DMS79 (cell line): ENCODE results near the gene PHF2.

Source experiments
- DNase-seq: peaks from one replicate; lab custom pipeline; 2025; lab: John Stamatoyannopoulos, UW

PHF2 gene

DNA sequence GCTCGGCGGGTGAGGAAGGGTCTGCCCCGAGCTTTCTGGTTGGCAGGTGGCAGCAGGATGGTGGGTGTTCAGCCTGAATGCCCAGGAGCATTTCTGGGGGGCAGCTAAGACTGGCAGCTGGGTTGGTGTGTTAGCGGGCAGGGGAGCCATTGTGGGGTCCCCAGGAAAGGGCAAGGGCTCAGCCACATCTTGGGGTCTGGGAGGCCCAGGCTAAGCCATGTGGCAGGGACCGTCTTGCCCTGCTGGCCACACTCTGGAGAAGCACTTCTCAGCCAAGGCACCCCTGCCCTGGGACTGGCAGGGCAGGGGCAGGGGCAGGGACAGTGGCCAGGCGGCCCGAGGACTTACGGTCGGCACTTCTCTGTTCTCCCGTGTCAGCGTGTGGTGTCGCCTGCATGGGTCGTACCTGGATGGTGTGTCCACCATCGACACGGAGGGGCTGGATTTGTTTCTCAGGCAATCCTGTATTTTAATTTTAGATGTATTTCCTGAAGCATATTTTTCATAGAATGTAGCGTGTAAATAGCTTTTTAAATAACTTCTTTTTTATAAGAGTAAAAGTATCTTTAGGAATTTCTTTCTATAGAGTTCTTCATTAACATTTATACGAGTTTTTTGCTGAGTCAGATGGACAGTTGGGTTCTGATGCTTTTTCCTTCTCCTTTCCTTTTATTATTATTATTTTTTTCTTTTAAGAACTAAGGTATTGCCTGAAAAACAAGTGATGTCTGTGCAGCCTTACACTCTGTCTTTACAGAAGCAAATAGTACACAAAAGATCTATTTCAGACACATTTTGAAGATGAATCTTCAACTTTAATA is 102.0 kb downstream of the PHF2 start:
- DNase-seq: no peak

- no peak for DNase-seq
These were observed 103.4 kb downstream of the PHF2 start for GRCh38 chr9:93679536-93680442.

DNA sequence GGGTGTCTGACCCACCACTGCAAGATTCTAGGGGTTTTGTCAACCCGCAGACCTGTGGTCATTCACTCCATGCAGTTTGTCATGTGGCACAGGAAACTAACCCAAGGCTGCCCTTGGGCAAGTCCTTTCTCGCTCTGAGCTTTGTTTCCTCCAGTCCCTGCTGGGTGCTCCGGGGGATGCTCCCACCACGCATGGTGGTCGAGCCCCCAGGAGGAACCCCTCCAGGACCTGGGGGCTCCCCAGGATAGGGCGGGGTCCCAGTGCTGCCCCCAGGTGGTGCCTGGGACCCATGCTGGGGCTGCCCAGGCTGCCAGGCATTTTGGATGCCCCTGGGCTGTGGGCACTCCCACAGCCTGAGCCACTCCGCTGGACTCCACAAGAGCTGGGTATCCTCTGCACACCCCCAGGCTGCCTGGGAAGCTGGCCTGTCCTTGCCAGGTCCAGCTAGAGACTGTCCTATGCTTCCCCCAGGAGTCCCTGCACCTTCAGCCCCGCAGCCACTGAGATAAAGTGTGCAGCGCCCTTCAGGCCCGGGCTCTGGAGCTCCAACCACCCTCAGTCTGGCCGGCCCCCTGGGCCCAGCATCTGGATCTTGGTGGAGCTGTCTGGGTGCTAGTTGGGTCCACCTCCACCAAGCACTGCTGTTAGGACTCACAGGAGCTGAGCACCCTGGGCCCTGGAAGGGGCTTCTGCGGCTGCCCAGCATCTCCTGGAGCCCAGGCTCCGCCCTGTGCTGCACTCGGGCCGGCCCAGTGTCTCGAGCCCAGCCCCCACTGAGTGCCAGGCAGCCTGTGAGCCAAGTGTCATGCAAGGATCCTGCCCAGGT is 104.3 kb downstream of the PHF2 start:
- DNase-seq: no peak

GRCh38 chr9:93681269-93682154 is 105.1 kb downstream of the PHF2 start:
- no peak for DNase-seq

DNA sequence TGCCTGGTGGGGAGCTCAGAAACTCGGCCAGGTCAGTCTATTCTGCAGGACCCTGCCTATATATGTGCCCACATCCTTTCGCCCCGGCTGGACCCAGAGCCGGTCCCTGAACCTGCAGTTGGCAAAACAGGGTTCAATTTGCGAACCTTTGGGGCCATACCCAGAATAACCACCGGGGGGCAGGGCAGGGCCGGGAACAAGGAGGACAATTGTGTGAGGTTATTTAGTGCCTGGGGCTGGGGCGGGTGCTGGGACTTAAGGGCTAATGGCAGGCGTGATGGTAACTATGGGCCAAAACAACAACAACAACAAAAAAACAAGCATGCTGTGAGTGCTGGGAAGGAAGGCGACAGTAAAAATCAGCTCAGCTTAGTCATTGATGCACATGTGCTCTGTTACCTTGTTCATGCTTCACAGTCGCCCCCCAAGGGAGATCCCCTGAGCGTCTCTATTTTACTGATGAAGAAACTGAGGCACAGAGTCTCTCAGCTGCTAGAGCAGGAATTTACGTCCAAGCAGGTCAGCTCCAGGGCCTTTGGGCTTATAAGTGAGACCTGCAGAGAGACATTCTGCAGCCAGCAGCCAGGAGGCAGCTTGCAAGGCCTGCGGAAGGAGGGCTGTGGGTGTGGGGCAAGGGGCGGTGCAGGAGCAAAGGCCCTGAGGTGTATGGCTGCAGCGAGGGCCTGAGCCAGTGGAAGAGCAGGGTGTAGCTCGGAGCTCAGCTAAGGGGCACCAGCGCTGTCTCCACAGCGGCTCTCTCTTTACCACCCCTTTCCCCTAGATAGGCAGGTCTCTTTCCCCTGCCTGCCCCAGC is 106.0 kb downstream of the PHF2 start:
- peak; percentile 2 for DNase-seq

DNA sequence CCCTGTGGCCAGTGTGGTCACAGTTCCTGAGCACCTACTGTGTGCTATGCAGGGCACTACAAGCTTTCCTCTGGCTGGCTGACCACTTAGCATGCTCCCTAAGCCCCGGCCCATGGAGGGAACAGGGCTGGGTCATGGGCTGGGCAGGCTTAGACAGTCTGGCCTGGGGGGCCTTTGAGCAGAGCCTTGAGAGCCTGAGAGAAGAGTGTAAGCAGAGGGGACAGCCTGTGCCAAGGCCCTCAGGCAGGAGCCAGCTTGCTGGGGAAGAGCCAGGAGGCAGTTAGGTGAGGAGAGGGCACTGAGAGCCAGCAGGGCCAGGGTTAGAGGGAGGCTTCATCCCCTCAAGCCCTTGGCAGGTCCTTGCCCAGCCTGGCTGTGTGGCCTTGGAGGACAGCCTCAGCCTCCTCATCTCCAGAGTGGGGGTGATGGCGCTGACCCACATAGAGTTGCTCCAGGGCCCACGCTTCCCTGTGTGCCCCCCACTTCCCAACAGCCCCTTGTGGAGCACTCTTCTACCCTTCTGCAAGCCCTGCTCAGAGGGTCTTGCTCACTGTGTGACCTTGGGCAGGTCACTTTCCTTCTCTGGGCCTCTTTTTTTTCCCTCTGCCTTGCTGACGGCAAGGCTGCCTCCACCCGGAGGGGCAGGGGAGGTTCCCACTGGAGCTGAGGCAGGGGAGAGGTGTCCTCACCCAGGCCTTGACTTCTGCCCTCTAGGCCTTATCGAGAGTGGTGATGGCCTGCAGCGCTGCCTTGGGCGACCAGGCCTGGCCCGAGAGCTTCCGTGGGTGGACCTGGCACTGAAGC is 107.1 kb downstream of the PHF2 start:
- DNase-seq: no peak

DNA sequence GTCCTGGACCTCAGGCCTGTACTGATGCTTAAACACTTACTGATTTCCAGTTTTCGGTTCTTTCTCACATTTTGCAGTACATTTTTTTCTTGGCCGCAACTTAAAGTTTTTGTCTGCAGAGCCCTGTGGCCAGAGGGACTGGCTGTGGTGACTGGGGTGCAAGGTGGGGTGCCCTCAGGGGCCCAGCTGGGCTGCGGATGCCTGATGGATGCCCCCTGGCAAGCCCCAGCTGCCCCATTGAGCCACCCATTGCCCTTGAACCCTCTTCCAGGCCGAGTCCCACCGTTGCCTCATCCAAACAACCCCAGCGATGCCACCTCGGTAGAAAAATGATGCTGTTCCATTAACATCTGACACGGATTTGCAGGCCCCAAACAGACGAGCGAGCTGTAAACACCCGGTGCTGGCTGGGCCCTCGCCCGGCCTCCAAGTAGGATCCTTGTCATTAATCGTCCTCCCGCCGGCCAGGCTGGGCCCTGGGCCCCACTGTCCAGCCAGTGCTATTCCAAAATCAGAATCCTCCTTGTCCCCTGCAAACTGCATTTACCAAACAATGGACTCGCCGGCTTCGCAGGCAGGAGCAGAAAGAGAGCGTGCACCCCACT is 107.9 kb downstream of the PHF2 start:
- no peak for DNase-seq

- no peak for DNase-seq
These were observed 108.6 kb downstream of the PHF2 start for GRCh38 chr9:93684806-93685543.

GRCh38 chr9:93686127-93686879 is 109.9 kb downstream of the PHF2 start:
- no peak for DNase-seq

DNA sequence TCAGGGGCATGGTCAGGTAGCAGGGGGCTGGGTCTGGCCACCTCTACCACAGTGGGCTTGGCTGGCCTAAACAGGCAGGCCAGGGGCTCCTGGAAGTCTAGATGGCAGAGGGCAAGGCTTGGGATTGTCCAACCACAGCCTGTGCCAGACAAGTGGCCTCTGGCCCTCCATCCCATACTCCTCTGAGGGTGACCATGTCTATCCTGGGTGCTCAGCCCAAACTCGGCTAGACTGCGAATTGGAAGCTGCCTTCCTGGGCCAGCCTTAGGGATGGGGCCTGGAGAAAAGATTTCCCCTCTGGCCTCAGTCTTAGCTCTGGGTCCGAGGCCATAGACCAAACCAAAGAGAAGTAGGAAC is 110.5 kb downstream of the PHF2 start:
- DNase-seq: no peak

DNA sequence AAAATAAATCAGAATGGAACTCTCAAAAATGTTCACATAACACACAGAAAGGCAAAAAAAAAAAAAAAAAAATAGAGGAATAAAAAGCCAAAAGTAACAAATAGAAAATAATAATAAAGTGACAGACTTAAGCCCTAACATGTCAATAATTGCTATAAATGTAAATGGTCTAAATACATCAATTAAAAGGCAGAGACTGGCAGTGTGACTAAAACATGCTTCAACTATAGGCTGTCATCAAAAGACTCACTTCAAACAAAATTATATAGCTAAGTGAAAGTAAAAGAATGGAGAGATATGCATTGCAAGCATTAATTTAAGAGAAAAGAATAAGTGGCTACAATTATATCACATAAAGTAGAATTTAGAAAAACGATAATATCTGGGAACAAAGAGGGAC is 114.2 kb downstream of the PHF2 start:
- no peak for DNase-seq

GRCh38 chr9:93693129-93693528 is 116.7 kb downstream of the PHF2 start:
- no peak for DNase-seq

GRCh38 chr9:93697352-93698139 is 121.2 kb downstream of the PHF2 start:
- DNase-seq: peak; percentile 85

GRCh38 chr9:93698140-93698908 is 121.9 kb downstream of the PHF2 start:
- no peak for DNase-seq

GRCh38 chr9:93699650-93700049 is 123.3 kb downstream of the PHF2 start:
- DNase-seq: peak; percentile 50
